Measurements from ENCODE around the gene APH1B.
"Not testable (repeated sequence)": the region's sequence is repeated elsewhere in the genome, so short reads cannot be mapped to it uniquely, and the experiment has no call there.

APH1B gene

GRCh38 chr15:63277038-63277892 is at the start of gene APH1B:
Gene APH1B (plus strand): TSS chr15:63277605. CDS start chr15:63277624, 19 bp downstream.
- no peak for DNase-seq (ENCODE audit: low spot score)

DNA sequence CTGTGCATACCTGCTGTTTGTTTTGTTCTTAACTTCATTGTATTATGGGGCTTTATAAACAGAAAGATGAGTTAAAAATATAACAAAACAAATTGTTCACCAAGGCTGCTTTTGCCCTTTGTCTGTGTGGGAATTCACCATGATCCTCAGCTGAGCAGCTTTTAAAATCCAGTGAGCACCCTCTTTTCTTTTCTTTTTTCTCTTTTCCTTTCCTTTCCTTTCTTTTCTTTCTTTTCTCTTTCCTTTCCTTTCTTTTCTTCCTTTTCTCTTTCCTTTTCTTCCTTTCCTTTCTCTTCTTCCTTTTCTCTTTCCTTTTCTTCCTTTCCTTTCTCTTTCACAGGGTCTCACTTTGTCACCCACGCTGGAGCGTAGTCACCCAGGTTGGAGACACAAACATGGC is 49.7 kb upstream of the APH1B start:
- DNase-seq (ENCODE audit: low spot score): no peak

- DNase-seq (ENCODE audit: low spot score): no peak
Measured at GRCh38 chr15:63231206-63231605, 46.2 kb upstream of the APH1B start.

GRCh38 chr15:63231706-63232105 is 45.7 kb upstream of the APH1B start:
- DNase-seq (ENCODE audit: low spot score): no peak

DNA sequence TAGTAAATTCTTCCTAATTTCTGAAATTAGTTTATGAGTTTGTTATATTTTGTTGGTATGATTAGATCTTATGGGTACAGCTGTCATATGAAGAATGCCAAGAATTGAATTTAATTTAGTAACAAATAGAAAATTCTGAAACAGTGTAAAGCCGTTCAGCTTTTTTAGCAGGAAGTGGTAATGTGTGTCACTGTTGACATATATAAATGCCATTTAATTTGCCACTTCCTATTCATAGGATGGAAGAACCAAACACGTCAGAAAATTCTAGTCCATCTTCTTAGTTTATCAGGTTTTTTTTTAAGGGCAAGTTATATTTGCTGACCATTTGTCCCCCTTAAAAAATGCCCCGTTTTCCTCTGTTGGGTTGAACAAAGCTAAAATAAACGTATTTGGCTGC is 45.0 kb upstream of the APH1B start:
- no peak for DNase-seq (ENCODE audit: low spot score)

DNA sequence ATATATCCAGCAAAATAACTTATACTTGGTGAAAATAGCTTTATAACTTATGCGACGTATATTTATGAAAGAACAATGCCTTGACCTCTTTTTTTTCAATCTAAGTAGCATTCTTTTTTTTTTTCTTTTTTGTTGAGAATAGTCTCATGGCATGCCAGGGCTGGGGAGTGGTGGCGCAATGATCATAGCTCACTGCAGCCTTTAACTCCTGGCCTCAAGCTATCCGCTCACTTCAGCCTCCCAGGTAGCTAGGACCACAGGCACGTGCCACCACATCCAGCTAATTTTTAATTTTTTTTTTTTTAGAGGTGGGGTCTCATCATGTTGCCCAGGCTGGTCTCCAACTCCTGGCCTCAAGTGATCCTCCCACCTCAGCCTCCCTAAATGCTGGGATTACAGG is 44.5 kb upstream of the APH1B start:
- DNase-seq (ENCODE audit: low spot score): no peak

DNA sequence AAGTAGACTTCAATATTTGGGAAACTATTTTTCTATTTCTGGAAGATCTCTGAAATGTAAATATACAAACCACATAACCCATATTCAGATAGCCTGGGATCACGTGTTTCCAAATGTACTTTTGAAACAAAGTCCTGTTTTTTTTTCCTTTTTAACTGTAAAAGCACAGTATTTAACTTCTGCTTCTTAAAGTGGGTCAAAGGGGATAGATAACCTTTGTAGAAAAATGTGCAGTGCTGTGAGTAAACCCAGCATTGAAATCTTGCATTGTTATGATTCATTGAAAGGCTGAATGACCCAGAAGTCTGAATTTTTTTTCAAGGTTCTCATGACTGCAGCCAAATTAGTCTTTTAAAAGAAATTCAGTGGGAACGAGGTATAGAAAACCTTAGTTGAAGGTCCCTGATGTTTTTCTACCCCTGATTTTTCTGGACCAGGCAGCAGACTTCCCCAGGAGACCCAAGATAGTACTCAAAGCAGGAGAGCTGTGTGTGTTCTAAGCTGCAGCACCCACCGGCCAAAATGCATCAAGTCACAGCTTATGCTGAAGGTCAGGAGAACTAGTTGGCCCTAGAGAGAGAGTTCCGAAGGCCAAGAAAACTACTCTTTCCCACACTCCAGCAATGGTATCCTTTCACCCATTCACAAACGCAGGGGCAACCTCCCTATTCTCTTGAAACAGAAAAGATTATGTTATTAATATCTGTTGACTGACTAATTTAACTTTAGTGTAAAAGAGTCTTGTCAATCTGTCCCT is 43.6 kb upstream of the APH1B start:
- peak; percentile 39 for DNase-seq (ENCODE audit: low spot score)

DNA sequence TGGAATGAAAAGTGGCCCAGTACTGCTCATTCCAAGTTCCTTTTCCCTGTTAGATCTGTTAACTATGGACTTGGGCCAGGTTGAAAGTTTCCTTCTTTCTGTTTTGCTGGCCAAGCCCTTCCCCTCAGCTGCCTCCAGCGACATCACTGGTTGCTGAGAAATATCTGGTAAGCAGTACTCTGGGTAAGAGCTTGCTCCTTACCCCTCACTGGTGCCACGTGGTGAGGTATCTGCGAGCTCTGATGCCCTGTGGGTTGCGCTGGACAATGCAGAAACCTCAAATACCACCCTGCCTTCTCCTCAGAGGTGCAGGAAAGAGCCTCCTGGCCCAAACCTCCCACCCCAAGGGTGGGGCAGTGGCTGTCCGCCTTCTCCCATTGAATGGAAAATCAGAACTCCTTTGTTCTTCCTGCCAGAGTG is 42.9 kb upstream of the APH1B start:
- DNase-seq (ENCODE audit: low spot score): no peak

DNA sequence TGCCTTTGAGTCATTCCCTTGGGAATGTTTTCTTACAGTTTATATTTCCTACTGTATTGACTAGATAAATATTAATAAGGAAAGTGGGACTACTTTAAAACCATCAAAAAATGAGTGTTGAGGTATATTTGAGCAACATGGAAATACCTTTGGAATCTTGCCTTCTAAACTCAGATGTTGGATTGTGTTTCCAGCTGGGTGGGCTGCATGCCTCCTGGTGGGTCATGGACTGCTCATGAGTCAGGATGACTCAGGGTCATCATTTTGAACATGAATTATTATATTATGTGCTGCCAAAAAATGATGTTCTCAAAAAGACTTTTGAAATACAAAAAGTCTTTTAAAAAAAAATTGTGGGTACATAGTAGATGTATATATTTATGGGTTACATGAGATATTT is 41.1 kb upstream of the APH1B start:
- DNase-seq (ENCODE audit: low spot score): no peak

DNA sequence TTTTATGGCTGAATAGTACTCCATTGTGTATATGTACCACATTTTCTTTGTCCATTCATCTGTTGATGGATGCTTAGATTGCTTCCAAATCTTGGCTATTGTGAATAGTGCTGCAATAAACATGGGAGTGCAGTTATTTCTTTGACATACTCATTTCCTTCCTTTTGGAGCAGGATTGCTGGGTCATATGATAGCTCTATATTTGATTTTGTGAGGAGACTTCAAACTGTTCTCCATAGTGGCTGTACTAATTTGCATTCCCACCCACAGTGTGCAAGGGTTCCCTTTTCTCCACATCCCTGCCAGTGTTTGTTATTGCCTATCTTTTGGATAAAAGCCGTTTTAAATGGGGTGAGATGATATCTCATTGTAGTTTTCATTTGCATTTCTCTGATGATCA is 40.3 kb upstream of the APH1B start:
- not testable (repeated sequence) for DNase-seq (ENCODE audit: low spot score)

DNA sequence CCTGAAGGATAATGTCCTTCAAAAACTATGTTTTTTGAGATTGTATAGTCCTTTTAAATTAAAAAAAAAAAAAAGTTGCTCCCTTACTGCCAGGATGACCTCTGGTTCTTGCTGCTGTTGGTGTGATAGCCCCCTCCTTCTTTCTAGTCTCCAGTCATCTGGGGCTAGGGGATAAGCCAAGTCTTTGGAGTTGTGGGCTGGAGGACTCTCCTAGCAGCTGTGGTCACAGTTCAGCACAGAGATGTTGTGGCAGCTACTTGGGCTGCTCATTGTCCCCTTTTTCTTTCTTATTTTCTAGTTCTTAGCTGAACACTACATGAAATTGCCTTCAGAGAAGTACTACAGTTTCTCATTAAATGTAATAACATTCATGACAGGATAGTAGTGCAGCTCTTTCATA is 39.2 kb upstream of the APH1B start:
- no peak for DNase-seq (ENCODE audit: low spot score)

DNA sequence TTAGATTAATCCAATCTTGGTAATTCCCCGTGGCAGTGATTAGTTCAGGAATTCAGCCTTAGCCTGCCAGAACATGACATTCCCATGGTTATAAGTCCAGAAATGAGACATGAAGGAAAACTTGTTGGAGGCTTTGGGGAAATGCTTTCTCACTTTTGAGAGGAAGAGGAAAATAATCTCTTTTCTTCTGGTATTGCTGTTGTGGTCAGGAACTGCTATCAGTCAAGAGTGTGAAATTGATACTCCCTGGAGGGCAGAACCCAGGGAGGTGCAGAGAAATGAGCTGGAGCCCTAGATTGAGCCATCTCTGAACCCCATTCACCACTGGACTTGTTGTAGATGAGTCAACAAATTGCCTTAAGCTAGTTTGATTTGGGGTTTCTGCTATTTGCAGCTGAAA is 38.6 kb upstream of the APH1B start:
- no peak for DNase-seq (ENCODE audit: low spot score)

DNA sequence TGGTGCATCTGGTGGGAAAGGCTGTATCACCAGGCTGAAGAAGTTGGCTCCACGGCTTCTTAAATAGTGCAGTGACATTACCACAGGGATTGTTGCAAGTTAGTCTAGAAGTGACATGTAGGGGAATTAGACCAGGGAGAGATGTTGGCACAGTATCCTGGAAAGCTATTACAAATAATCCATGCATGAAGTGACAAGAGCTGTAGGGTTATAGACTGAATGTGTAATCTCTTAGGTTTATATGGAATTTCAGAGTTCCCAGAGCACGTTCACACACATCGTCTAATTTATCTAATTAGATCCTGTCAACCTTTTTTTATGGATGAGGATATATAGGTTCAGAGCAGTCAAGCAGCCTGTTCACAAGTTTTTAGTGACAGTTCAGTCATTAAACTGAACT is 37.3 kb upstream of the APH1B start:
- no peak for DNase-seq (ENCODE audit: low spot score)

- DNase-seq (ENCODE audit: low spot score): no peak
Measured at GRCh38 chr15:63241316-63241715, 36.1 kb upstream of the APH1B start.

DNA sequence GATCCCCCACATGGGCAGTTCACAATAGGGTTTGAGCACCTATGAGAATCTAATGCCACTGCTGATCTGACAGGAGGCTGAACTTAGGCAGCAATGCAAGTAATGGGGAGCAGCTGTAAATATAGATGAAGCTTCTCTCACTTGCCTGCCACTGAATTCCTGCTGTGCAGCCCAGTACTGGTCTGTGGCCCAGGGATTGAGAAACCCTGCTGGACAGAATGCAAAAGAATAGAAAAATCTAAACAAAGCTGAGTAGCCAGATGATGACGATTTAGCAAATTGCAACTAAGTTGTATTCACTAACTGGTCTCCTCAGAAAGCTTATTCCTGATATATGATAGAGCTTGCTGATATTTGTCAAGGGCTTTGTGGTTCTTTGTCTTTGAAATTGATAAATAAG is 34.3 kb upstream of the APH1B start:
- DNase-seq (ENCODE audit: low spot score): no peak

DNA sequence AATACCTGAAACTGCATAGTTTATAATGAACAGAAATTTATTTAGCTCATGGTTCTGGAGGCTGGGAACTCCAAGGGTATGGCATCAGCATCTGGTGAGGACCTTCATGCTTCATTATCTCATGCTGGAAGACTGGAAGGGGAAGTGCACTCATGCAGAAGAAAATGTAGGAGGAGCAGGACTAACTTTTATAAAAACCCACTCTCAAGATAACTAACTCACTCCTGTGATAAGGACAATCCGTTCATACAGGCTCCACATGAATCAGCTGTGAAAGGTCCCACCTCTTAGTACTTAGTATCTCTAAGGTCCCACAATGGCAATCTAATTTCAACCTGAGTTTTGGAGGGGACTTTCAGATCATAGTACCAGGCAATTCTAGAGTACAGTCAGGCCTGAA is 33.6 kb upstream of the APH1B start:
- no peak for DNase-seq (ENCODE audit: low spot score)

DNA sequence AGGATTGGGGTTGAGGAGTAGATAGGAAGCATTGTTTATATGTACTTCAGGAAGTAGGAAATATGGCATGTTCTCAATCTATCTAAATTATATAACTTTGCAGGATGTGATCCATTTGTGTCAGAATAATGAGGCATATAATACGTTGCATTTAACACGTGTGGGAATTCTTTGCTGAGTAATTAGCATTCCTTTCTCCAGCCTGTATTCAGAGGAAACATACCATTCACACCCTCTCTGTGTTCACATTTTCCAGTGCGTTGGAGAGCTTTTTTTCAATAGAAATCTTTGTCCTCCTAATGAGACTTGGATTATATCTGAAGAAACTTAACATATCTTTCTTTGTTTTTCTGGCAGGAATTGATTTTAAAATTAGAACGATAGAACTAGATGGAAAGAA is 33.0 kb upstream of the APH1B start:
- DNase-seq (ENCODE audit: low spot score): peak; percentile 40

DNA sequence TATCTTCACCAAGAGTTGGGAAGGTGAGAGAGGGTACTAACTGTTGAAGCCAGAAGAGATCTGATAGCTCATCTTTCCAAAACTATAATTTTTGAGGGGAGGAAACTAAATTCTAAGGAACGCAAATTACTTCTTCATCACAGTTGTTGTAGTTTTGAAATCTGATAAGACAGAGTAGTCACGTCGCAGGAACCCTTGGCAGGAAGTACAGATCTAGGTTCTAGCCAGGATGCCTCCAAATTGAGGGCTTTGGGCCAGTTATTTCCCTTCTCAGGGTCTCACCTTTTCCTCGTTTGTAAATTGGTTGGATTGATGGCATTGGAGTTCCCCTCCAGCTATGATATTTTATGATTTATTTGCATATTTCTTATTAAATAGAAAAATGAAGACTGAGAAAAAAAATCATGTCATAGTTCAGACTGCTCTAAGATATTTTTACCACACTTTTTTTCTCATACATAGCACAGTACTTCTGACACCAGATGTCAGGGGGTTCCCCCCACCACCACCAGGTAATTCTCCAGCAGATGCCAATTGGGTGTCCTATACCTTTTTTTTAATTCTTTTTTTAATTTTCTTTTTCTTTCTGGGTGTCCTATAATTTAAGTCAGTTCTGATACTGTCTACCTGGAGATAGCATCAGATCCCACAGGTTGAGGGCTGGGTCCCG is 32.3 kb upstream of the APH1B start:
- DNase-seq (ENCODE audit: low spot score): no peak

- DNase-seq (ENCODE audit: low spot score): no peak
Measured at GRCh38 chr15:63246691-63247469, 30.5 kb upstream of the APH1B start.

DNA sequence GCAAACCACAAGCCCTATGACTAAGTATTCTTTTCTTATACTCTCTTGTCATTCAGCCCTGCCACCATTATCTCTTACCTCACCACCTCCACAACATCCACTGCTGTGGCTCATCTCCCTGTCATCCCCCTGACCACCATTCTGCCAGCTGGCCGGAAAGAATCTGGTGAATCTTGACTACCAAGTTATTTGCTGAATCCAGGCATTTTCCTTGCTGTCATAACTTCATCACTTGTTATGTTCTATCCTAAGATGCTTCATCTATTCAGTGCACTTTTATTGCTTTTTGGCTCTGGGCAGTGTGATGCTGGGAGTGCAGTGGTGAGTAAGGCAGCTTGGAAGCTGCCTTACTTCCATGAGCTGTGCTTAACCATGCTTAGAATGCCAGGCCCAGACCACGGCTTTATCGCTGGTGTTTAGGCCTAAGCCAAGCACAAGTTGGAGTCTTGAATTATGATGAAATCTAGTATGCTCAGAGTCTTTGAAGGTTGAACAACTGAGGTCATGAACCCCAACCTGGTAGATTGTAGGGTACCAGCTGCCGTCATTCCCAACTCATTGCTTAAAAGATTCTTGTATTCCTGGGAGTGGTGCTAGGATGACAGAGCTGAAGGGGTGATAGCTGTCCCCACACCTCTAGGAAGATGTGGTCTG is 27.0 kb upstream of the APH1B start:
- no peak for DNase-seq (ENCODE audit: low spot score)

DNA sequence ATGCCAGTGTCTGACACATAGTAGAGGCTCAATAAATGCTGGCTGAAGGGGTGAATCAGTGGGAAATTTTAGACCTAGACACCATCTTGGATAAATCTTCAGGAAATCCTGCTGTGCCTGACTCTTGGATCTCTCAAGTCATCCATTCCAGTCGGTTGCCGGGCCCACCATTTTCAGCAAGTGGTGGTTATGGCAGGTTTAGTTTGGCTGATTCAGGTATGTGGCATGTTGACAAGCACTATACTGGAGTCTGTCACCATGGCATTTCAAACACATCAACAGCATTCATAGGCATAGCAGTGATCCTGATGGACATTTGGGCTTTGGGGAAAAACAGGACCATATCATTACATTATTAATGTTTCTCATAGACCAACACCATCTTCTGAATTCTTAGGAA is 25.7 kb upstream of the APH1B start:
- no peak for DNase-seq (ENCODE audit: low spot score)

DNA sequence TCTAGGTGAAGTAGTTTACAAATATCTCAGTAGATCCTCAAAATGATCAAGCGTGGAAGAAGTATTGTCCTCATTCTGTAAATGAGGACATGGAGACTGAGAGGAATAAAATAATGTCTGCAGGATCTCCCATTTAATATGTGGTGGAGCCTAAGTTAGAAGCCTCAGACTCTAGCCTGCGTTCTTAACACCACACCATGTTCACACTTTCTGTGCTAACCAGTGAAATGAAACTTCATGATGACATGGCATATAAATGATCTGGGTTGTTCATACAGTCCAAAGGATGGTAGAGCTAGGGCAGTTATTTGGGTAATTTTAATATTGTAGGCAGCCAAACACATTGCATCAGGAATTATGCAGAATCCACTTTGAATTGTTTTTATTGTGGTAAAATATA is 25.1 kb upstream of the APH1B start:
- DNase-seq (ENCODE audit: low spot score): no peak

Measured in COLO829 (cell line).